Activated CD8-positive, alpha-beta T cell treated with anti-CD3 and anti-CD28 coated beads, Interleukin-2, amount 10 ng/mL, durations not matched to agents 7 days and 5 days (primary cell): Measurements from ENCODE around the gene ABCA5. TPM values are rescaled to one million over a fixed set of nuclear protein-coding genes. Genes with fewer than 3 reads are reported as not detected.
"Not testable (repeated sequence)": the region's sequence is repeated elsewhere in the genome, so short reads cannot be mapped to it uniquely, and the experiment has no call there.

ENCODE experiments used
- ATAC-seq: fragments of 150-1000 bp; cut with Tn5 transposase; one replicate; pipeline ENCODE4 v1.10.0; 2021; ENCODE audit warnings: moderate library complexity
- CTCF ChIA-PET: fragments of 350-600 bp; sonication (Branson Sonifier 250); formaldehyde crosslinking; loops from one replicate; lab custom pipeline; 2021; ENCODE audit warnings: antibody characterized with exemption; lab: Charles Lee
- POLR2A ChIA-PET: fragments of 350-600 bp; sonication (Branson Sonifier 250); formaldehyde crosslinking; loops from one replicate; lab custom pipeline; 2021; ENCODE audit warnings: antibody characterized with exemption; lab: Charles Lee
- DNase-seq: peaks from one replicate; pipeline ENCODE4 v3.0.0-alpha.2; 2020
- H3K27ac Mint-ChIP-seq: one replicate; pipeline ENCODE4 v1.8.0; 2021; ENCODE audit warnings: mild to moderate bottlenecking, mixed read lengths
- H3K27me3 Mint-ChIP-seq: one replicate; pipeline ENCODE4 v1.8.0; 2021; ENCODE audit warnings: low read depth, mixed read lengths
- H3K36me3 Mint-ChIP-seq: one replicate; pipeline ENCODE4 v1.8.0; 2021; ENCODE audit warnings: low read depth, mixed read lengths
- H3K4me1 Mint-ChIP-seq: one replicate; pipeline ENCODE4 v1.8.0; 2021; ENCODE audit warnings: low read depth, mixed read lengths
- H3K4me3 Mint-ChIP-seq: one replicate; pipeline ENCODE4 v1.8.0; 2021; ENCODE audit warnings: mild to moderate bottlenecking, mixed read lengths
- H3K9me3 Mint-ChIP-seq: one replicate; pipeline ENCODE4 v1.8.0; 2022; ENCODE audit warnings: mixed read lengths; ENCODE audit not compliant: insufficient read depth
- total RNA-seq, 2 experiments: library from RNA; stranded (reverse); gene quantifications; one replicate each; pipeline ENCODE4 v1.2.3, GENCODE V29; 2021

ABCA5 gene
- total RNA-seq, 2 experiments from 2014 or later = 11.1 to 14.5 TPM

DNA sequence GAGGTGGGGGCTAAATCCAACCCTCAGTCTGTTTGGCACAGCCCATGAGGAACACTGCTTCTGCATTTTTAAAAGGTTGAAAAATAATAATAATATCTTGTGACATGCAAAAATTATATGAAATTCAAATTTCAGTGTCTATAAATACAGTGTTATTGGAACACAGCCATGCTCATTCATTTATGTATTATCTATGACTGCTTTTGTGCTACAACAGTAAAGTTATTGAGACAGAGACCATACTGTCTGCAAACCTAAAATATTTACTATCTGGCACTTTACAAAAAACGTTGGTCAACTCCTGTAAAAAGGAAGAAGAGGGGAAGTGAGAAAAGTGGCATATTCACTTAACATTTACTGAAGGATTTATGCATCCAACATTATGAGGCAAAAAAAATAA is 3.1 kb downstream of the ABCA5 start:
- Mint-ChIP-seq H3K27ac (no peak overlapping the region), H3K36me3 (no peaks in the 10 kb centered on the region), H3K4me3 (no peak overlapping the region), H3K9me3 (no peaks in the 10 kb centered on the region), H3K4me1 (peaks cover 22% of the 10 kb centered on the region), H3K27me3 (peaks cover 7% of the 10 kb centered on the region)
- no peak for ATAC-seq
- DNase-seq = no peak
- CTCF ChIA-PET = no interaction called here
- POLR2A ChIA-PET = no interaction called here

DNA sequence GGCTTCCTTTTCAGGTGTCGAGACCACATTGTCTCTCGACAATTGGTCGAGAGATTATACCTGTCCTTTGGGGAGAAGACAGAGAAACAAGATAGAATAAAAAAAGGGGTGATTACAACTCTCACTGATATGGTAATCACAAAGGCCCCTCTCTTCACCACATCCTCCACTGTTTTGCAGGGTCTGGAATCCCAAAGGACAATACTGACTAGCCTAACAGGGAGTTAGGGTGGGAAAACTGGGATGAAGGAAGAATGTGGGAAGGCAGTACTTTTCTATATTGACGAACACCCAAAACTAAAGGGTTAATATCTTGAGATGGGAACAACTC is 6.1 kb downstream of the ABCA5 start:
- ChIA-PET CTCF (no interaction called here), POLR2A (no interaction called here)
- H3K36me3 Mint-ChIP-seq = no peaks in the 10 kb centered on the region
- DNase-seq (no peak), ATAC-seq (no peak)
- H3K27ac Mint-ChIP-seq = no peak overlapping the region
- peaks cover 4% of the 10 kb centered on the region for H3K4me1 Mint-ChIP-seq
- peaks cover 2% of the 10 kb centered on the region for H3K27me3 Mint-ChIP-seq
- H3K9me3 Mint-ChIP-seq = no peaks in the 10 kb centered on the region
- H3K4me3 Mint-ChIP-seq = no peak overlapping the region

DNA sequence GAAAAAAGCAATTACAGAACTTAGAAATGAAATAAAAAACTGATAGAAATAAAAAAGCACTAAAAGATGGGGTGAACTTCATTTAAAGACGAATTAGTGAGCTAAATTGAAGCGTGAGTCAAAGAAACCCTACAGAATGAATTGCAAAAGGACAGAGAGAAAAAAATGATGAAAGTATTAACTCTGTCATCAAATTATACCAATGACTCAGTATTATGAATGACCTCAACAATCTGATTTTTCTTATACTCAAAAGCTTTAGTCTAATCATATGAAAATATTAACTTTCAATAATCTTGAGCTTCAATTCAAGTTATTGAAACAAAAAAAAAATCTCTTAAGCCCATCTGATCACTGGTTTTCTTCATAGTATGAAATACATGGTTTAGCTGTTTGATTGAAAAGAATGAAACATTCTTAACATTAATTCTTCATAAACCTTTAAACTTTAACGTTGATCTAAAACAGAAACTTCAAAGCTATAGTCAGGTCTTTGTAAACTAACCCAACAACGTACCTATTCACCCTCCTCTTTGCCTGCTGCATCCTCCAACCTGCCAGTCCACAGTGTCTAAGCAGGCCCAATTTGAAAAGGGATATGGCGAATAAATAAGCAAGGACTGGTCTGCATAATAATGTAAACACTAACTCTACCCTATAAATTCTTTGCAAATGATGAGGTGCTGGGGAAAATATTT is 6.6 kb downstream of the ABCA5 start:
- H3K4me1 Mint-ChIP-seq = no peaks in the 10 kb centered on the region
- no peaks in the 10 kb centered on the region for H3K9me3 Mint-ChIP-seq
- H3K4me3 Mint-ChIP-seq = no peak overlapping the region
- H3K36me3 Mint-ChIP-seq = no peaks in the 10 kb centered on the region
- no peak for DNase-seq
- ATAC-seq = no peak
- no peak overlapping the region for H3K27ac Mint-ChIP-seq
- ChIA-PET CTCF (no interaction called here), POLR2A (no interaction called here)
- no peaks in the 10 kb centered on the region for H3K27me3 Mint-ChIP-seq

DNA sequence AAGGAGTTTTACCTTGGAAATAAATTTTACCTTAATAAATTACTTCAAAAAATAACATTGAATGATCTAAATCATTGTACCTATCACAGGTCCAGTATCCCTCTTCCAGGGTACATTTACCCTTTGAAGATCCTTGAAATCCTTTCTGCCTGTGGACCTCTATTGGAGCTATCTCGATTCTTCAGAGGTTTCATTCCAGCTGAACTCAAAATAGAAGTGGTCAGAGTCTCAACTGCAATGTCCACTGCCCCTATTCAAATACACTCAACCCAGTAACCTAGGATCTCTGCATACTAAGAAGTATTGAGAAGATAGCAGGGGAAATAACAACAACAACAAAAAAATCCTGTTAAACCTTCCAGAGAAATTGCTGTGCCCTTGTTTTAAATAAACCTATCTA is 9.3 kb downstream of the ABCA5 start:
- no peak for ATAC-seq
- Mint-ChIP-seq H3K36me3 (no peaks in the 10 kb centered on the region), H3K4me3 (no peak overlapping the region), H3K4me1 (no peaks in the 10 kb centered on the region), H3K9me3 (no peaks in the 10 kb centered on the region), H3K27ac (no peak overlapping the region), H3K27me3 (no peaks in the 10 kb centered on the region)
- CTCF ChIA-PET = no interaction called here
- DNase-seq = no peak
- POLR2A ChIA-PET = no interaction called here

DNA sequence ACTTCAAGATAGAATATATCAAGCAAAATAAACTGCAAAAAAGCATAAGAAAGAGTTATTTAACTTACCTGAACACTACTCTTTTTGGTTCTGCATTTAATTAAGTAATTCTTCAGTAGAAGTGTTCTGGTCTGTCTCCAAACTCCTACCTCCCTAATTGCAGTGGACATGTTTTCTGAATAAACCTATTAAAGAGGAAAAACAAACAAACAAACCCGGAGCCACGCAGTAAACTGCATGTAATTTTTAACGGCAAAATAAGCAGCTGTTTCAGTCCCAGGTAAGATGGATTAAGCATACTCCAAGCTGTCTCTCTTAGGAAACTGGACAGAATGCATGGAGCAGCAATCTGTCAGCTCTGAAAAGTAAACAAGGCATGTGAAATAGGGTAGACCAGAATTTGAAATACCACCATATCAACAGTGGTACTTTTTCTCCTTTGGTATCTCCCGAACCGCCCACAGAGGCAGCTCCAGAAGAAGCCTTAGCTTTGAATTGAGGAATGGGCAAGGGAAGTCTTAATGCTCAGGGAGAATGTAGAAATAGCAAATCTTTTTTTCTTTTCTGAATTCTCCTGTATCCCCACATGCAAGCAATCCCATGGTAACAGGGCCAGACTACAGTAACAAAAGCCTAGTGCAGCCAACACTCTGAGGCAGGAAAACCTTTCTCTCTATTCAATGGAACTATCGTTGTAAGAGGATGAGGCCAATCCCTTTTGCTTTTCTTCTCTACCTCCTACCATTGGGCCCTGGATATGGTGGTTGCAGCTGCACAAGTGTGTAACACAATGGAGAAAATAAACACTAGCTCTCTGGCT is 12.5 kb downstream of the ABCA5 start:
- POLR2A ChIA-PET = no interaction called here
- DNase-seq (no peak), ATAC-seq (no peak)
- no peaks in the 10 kb centered on the region for H3K4me1 Mint-ChIP-seq
- no peaks in the 10 kb centered on the region for H3K9me3 Mint-ChIP-seq
- CTCF ChIA-PET = interaction anchor here (1.1 kb wide), 1 partner anchor 11 kb away, joined by 3 read pairs; no protein-coding TSS in a partner anchor
- no peak overlapping the region for H3K27ac Mint-ChIP-seq
- no peaks in the 10 kb centered on the region for H3K27me3 Mint-ChIP-seq
- no peak overlapping the region for H3K4me3 Mint-ChIP-seq
- H3K36me3 Mint-ChIP-seq = no peaks in the 10 kb centered on the region

DNA sequence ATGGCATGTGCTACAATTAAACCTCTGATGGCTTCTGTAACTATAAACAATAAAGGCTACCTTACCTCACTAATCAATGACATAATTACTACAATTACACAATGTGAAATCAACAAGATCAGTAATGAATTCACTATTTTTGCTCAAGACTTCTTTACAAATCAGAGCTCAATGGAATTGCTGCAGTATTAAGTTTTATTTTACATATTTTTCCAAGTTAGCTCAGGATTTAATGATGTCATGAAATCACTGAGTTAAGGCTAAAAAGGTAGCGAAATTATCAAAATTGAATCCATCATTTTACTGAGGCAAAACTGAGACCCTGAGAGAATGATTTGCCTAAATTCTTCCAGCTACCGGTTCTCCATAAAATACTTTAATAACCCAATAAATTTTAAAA is 21.8 kb downstream of the ABCA5 start:
- Mint-ChIP-seq H3K4me3 (no peak overlapping the region), H3K36me3 (no peaks in the 10 kb centered on the region), H3K27me3 (no peaks in the 10 kb centered on the region), H3K4me1 (no peaks in the 10 kb centered on the region), H3K27ac (no peak overlapping the region), H3K9me3 (no peaks in the 10 kb centered on the region)
- ChIA-PET POLR2A (no interaction called here), CTCF (no interaction called here)
- ATAC-seq = no peak
- DNase-seq = no peak

DNA sequence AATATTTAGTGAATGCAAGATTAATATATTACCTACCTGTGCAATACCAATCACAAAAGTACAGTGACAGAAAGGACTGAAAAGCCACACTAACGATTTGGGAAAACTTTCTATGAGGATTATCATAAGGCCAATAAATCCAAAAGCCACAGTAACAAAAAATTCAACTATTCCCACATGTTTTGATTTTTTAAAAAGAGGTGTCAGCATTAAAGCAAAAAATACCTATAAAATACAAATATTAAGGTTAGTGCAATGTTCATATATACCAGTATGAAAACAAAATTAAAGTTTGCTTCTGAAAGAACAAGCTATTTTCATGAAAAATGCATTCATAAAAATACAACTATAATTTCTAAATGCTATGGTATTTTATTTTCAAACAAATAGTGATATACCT is 24.3 kb downstream of the ABCA5 start:
- H3K36me3 Mint-ChIP-seq = no peaks in the 10 kb centered on the region
- H3K4me1 Mint-ChIP-seq = no peaks in the 10 kb centered on the region
- POLR2A ChIA-PET = no interaction called here
- no peaks in the 10 kb centered on the region for H3K27me3 Mint-ChIP-seq
- H3K4me3 Mint-ChIP-seq = no peak overlapping the region
- no peak for DNase-seq
- no peak for ATAC-seq
- H3K9me3 Mint-ChIP-seq = no peaks in the 10 kb centered on the region
- H3K27ac Mint-ChIP-seq = no peak overlapping the region
- CTCF ChIA-PET = no interaction called here

DNA sequence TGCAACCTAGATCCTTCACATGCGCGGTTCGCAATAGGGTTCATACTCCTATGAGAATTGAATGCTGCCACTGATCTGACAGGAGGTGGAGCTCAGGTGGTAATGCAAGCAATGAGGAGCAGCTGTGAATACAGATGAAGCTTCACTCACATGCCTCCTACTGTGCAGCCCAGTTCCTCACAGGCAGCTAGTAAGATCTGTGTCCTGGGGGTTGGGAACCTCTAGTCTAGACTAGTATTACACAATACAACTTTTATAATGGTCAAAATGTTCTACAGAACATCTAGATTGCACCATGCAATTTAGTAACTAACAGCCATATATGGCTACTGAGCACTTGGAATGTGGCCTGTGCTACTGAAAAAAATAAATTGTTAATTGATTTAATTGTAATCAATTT is 26.7 kb downstream of the ABCA5 start:
- Mint-ChIP-seq H3K27me3 (no peaks in the 10 kb centered on the region), H3K9me3 (no peaks in the 10 kb centered on the region), H3K27ac (no peak overlapping the region), H3K36me3 (peaks cover 2% of the 10 kb centered on the region), H3K4me1 (no peaks in the 10 kb centered on the region), H3K4me3 (no peak overlapping the region)
- CTCF ChIA-PET = no interaction called here
- POLR2A ChIA-PET = no interaction called here
- ATAC-seq = no peak
- DNase-seq = no peak

DNA sequence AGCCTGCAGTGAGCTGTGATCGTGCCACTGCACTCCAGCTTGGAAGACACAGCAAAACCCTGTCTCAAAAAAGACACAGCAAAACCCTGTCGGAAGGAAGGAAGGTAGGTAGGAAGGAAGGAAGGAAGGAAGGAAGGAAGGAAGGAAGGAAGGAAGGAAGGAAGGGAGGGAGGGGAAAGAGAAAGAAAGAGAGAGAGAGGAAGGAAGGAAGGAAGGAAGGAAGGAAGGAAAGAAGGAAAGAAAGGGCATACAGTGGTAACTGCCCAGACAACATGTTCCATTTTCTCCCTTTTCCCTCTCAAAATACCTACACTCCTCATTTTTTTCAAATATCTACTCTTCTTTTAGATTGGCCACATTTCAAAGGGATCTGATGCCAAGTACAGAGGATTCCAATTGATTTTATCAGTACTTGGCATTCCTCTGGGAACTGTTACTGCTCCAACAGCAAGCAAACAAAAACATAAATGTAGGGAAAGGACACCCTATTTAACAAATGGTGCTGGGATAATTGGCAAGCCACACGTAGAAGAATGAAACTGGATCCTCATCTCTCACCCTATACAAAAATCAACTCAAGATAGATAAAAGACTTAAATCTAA is 28.7 kb downstream of the ABCA5 start:
- H3K4me3 Mint-ChIP-seq, H3K27me3 Mint-ChIP-seq, ATAC-seq, H3K27ac Mint-ChIP-seq, H3K9me3 Mint-ChIP-seq, H3K4me1 Mint-ChIP-seq, CTCF ChIA-PET, H3K36me3 Mint-ChIP-seq, POLR2A ChIA-PET, DNase-seq: not testable (repeated sequence)

DNA sequence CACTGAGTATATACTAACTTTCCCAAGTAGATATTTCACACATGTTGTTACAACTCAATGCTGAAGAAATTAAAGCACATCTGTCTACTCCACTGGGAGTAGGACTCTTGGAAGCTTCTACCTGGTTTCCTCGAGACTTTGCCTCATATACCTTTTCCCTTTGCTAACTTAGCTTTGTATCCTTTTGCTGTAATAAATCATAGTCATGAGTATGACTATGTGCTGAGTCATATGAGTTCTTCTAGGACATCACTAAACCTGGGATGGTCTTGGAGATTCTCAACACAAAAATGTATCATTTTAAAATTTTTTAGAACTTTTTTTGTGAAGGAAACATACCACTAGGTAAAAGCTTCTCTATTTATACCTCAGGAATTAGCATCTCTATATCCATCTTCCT is 39.8 kb downstream of the ABCA5 start:
- ChIA-PET CTCF (no interaction called here), POLR2A (no interaction called here)
- Mint-ChIP-seq H3K9me3 (no peaks in the 10 kb centered on the region), H3K27ac (no peak overlapping the region), H3K27me3 (no peaks in the 10 kb centered on the region), H3K4me1 (no peaks in the 10 kb centered on the region), H3K4me3 (no peak overlapping the region), H3K36me3 (peaks cover 9% of the 10 kb centered on the region)
- ATAC-seq (no peak), DNase-seq (no peak)

DNA sequence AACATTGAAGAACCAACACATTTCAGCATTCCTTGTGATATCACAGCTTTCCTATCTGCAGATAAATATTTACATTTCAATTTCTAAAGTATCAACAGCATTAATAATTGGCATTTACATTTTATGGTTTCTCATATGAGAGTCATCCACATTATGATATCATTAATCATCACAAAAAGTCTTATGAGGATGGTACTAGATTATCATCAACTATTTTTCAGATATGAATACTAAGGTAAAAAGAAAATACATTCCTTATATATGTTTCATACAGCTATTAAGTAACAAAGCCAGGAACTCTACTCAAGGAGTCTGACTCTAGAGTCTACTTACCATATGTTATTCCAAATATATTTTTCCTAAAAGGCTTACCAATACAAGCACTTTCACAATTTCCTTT is 40.7 kb downstream of the ABCA5 start:
- H3K27me3 Mint-ChIP-seq = no peaks in the 10 kb centered on the region
- peaks cover 14% of the 10 kb centered on the region for H3K36me3 Mint-ChIP-seq
- ChIA-PET POLR2A (no interaction called here), CTCF (no interaction called here)
- H3K27ac Mint-ChIP-seq = no peak overlapping the region
- DNase-seq (no peak), ATAC-seq (no peak)
- H3K9me3 Mint-ChIP-seq = no peaks in the 10 kb centered on the region
- H3K4me1 Mint-ChIP-seq = no peaks in the 10 kb centered on the region
- H3K4me3 Mint-ChIP-seq = no peak overlapping the region

DNA sequence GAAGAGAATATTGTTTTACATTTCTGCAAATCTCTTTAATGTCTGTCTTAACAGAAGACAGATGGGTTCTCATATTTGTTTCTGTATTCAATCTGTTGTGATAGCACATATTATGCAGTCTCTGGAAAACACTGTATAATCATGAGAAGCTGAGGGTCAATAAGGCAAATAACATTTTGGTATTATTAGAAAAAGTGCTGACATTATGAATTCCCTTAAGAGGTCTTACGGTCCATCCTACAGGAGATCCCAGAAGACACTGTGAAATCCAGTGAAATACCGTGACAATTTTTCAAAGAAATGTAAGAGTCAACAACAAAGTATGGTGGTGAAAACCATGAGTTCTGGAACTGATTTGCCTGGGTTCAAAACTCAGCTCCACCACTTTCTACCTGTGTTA is 42.3 kb downstream of the ABCA5 start:
- POLR2A ChIA-PET = no interaction called here
- DNase-seq (no peak), ATAC-seq (no peak)
- Mint-ChIP-seq H3K27me3 (no peaks in the 10 kb centered on the region), H3K4me1 (no peaks in the 10 kb centered on the region), H3K27ac (no peak overlapping the region), H3K36me3 (peaks cover 14% of the 10 kb centered on the region), H3K4me3 (no peak overlapping the region), H3K9me3 (no peaks in the 10 kb centered on the region)
- CTCF ChIA-PET = no interaction called here
